Fibroblast of villous mesenchyme (primary cell): ENCODE results near the gene LDB2. TPM values are rescaled to one million over a fixed set of nuclear protein-coding genes. Genes with fewer than 3 reads are reported as not detected.

Experiments used
- DNase-seq: peaks from one replicate; pipeline ENCODE4 v3.0.0-alpha.2; 2010; ENCODE audit warnings: low read depth
- H3K4me3 ChIP-seq: 2 replicates; pipeline ENCODE4 v1.5.1; 2011; ENCODE audit warnings: low read depth, mild to moderate bottlenecking, low read length
- total RNA-seq: library from RNA; depleted of rRNA; stranded (reverse); fragments of >200 nt; gene quantifications from 2 replicates; pipeline ENCODE4 v1.2.3, GENCODE V29; 2012
- TF ChIP-seq, protein P1 (sequence below): IDR thresholded peaks from 2 replicates; pipeline ENCODE4 v1.5.1; 2012; ENCODE audit warnings: low read depth, mild to moderate bottlenecking, low read length; ENCODE audit not compliant: insufficient read depth

LDB2 gene
- total RNA-seq, 1 donor, result 19.9 TPM

DNA sequence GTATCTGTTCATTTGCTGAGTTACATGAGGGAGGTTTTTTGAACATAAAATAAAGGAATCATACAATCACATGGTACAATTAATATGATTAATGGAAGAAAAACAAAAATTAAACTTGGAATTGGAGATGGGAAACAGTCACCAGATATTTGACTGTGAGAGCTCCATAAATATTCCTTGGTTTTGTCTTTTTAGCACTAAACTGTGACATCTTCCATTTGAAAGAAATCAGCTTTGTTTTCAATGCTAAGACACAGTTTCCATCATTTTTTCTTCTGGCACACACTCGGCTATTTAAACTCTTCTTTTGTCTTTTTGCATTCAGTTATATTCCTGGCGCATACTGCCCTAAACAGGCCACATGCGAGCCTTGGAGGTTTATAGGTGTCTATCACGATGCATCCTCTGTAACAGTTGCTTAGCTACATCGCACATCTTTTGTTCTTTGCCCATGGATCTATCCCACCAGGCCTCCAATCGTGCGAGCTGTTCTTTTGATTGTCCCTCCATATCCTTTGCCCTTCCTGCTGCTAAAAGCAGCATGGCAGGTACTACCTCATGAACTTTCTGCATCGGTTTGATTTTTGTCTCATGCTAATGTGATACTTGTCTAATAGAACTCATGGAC, 158.3 kb downstream of the LDB2 start:
- no peak for DNase-seq

GRCh38 chr4:16738558-16738957, 159.9 kb downstream of the LDB2 start:
- TF ChIP-seq, protein P1, sequence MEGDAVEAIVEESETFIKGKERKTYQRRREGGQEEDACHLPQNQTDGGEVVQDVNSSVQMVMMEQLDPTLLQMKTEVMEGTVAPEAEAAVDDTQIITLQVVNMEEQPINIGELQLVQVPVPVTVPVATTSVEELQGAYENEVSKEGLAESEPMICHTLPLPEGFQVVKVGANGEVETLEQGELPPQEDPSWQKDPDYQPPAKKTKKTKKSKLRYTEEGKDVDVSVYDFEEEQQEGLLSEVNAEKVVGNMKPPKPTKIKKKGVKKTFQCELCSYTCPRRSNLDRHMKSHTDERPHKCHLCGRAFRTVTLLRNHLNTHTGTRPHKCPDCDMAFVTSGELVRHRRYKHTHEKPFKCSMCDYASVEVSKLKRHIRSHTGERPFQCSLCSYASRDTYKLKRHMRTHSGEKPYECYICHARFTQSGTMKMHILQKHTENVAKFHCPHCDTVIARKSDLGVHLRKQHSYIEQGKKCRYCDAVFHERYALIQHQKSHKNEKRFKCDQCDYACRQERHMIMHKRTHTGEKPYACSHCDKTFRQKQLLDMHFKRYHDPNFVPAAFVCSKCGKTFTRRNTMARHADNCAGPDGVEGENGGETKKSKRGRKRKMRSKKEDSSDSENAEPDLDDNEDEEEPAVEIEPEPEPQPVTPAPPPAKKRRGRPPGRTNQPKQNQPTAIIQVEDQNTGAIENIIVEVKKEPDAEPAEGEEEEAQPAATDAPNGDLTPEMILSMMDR, result no peak
- H3K4me3 ChIP-seq, result no peak overlapping the region
- no peak for DNase-seq

More for the DNA sequence above, 158.3 kb downstream of the LDB2 start:
- TF ChIP-seq, protein P1, result no peak
- no peak overlapping the region for H3K4me3 ChIP-seq

DNA sequence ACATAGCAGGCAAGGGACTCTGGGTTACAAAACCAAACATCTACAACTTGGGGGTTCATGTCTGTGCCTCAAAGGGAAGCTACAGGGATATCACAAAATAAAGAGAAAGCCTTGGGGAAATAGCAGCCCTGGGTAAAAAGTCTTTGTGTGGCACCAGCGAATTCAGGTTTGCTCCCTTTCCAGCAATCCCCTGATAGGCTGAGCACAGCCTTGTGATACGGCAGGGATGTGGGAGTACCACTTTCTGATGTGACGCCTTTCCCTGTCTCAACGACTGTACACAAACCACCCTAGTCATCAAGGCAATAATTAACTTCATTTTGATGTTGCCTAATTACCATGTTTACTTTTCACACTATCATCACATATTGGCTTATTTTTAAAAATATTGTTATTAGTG, 164.9 kb downstream of the LDB2 start:
- no peak for DNase-seq
- TF ChIP-seq, protein P1, result no peak
- no peak overlapping the region for H3K4me3 ChIP-seq

GRCh38 chr4:16732741-16733140, 165.7 kb downstream of the LDB2 start:
- TF ChIP-seq, protein P1, result no peak
- DNase-seq, result no peak
- no peak overlapping the region for H3K4me3 ChIP-seq

DNA sequence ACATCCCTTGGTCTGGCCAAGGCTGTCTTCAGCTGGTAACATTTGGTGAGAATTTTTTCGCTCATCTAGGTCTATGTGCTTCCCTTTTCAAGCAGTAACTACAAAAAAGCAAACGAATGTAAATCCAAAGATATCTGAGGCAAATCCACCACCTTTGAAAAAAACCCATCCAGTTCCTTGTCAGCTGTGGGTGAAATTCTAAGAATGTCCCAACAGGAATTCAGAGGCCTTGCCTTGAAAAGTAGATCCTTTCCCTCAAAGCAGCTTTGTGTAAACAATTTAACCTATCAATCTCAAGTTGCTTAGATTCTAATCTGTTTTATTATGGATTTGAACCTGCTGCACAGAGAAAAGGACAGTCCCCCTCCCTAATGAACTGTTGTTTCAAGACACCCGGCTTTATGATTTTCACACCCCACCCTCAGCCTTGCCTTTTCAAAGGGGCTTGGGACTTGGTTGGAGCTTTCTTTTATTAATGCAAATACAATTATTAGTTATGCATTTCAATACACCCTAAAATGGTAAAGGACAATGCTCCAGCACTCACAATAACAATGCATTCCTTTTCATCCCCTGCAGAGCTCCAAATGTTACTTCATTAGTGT, 166.6 kb downstream of the LDB2 start:
- TF ChIP-seq, protein P1, result no peak
- DNase-seq, result no peak
- H3K4me3 ChIP-seq, result no peak overlapping the region

DNA sequence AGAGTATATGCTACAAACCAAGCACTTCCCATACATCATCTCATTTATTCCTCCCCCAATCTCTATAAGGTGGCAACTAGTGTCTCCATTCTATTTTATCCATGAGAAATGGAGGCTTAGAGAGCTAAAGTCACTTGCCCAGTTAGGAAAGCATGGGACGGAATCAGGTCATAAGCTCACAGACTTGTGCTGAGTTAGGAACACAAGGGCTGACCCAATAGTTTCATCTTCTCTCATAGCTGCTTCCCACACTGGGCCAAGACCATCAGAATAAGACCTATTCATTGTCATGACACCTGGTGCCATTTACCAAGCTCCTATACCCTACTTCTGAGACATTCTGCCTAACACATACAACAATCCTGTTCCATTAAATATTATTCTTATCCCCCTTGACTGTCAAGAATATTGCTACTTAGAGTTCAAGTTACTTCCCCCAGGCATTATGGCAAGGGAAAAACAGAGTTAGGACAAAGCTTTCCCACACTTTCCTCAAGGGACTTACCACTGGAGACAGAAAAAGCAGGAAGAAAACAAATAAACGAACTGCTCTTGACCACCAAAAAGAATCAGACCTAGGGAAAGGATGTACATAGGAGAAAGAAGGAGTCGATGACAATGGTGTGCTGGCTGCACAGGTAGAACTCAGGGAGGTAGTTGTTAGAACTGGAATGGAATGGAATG, 167.8 kb downstream of the LDB2 start:
- DNase-seq, result no peak
- TF ChIP-seq, protein P1, result no peak
- no peak overlapping the region for H3K4me3 ChIP-seq
